ENCODE measurements around the gene ZNF691. TPM values are rescaled to one million over a fixed set of nuclear protein-coding genes. Genes with fewer than 3 reads are reported as not detected.

ZNF691 gene
- total RNA-seq, 1 experiment from 2014 or later = 13.5 TPM

- no peak for DNase-seq (ENCODE audit: low spot score)
- H3K36me3 ChIP-seq (ENCODE audit: insufficient read depth, low read length, poor library complexity, severe bottlenecking) = peaks cover 30% of the 10 kb centered on the region
- peaks cover 19% of the 10 kb centered on the region for H3K4me1 ChIP-seq (ENCODE audit: insufficient read depth, low read length, poor library complexity, severe bottlenecking)
- peak overlapping the region; percentile 85 for H3K4me3 ChIP-seq (ENCODE audit: low read depth, low read length, poor library complexity, severe bottlenecking)
- intact Hi-C loops (cut with micrococcal nuclease; ENCODE audit: unreplicated experiment) = no loop called here
- no peak for TF ChIP-seq EZH2 (IDR thresholded peaks at IDR 0.05; ENCODE audit: borderline replicate concordance, low read depth, low read length, poor library complexity, severe bottlenecking)
- TF ChIP-seq, protein P1, sequence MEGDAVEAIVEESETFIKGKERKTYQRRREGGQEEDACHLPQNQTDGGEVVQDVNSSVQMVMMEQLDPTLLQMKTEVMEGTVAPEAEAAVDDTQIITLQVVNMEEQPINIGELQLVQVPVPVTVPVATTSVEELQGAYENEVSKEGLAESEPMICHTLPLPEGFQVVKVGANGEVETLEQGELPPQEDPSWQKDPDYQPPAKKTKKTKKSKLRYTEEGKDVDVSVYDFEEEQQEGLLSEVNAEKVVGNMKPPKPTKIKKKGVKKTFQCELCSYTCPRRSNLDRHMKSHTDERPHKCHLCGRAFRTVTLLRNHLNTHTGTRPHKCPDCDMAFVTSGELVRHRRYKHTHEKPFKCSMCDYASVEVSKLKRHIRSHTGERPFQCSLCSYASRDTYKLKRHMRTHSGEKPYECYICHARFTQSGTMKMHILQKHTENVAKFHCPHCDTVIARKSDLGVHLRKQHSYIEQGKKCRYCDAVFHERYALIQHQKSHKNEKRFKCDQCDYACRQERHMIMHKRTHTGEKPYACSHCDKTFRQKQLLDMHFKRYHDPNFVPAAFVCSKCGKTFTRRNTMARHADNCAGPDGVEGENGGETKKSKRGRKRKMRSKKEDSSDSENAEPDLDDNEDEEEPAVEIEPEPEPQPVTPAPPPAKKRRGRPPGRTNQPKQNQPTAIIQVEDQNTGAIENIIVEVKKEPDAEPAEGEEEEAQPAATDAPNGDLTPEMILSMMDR (conservative IDR thresholded peaks at IDR 0.05; ENCODE audit: low read depth, low read length) = no peak
- ChIA-PET POLR2A (ENCODE audit: low non-redundant PET) (no interaction called here), CTCF (interaction anchor here (1.5 to 1.7 kb wide), 2 partner anchors 76 to 226 kb away, joined by 4 to 5 read pairs; no protein-coding TSS in a partner anchor)
- BruUV-seq (replicated peaks) = TSS peak; percentile 46
- peaks cover 10% of the 10 kb centered on the region for H3K9me3 ChIP-seq (ENCODE audit: low read depth, low read length, poor library complexity, severe bottlenecking)
- peak overlapping the region; percentile 82 for H3K27ac ChIP-seq (ENCODE audit: low read depth, low read length, poor library complexity, severe bottlenecking)
- H3K27me3 ChIP-seq (replicated peaks; ENCODE audit: insufficient read depth, low read depth, low read length, poor library complexity) = no peaks in the 10 kb centered on the region
These were observed 740 bp downstream of the ZNF691 start for GRCh38 chr1:42847111-42847595.

GRCh38 chr1:42847721-42848460 lies 1.5 kb downstream of the ZNF691 start:
- no peak for DNase-seq (ENCODE audit: low spot score)
- H3K4me3 ChIP-seq (ENCODE audit: low read depth, low read length, poor library complexity, severe bottlenecking) = peak overlapping the region; percentile 85
- H3K27ac ChIP-seq (ENCODE audit: low read depth, low read length, poor library complexity, severe bottlenecking) = no peak overlapping the region
- ChIA-PET POLR2A (ENCODE audit: low non-redundant PET) (no interaction called here), CTCF (no interaction called here)
- TF ChIP-seq, protein P1 (conservative IDR thresholded peaks at IDR 0.05; ENCODE audit: low read depth, low read length) = no peak
- TF ChIP-seq EZH2 (IDR thresholded peaks at IDR 0.05; ENCODE audit: borderline replicate concordance, low read depth, low read length, poor library complexity, severe bottlenecking) = no peak
- intact Hi-C loops (cut with micrococcal nuclease; ENCODE audit: unreplicated experiment) = no loop called here
- peaks cover 10% of the 10 kb centered on the region for H3K9me3 ChIP-seq (ENCODE audit: low read depth, low read length, poor library complexity, severe bottlenecking)
- no peaks in the 10 kb centered on the region for H3K27me3 ChIP-seq (replicated peaks; ENCODE audit: insufficient read depth, low read depth, low read length, poor library complexity)
- peaks cover 19% of the 10 kb centered on the region for H3K4me1 ChIP-seq (ENCODE audit: insufficient read depth, low read length, poor library complexity, severe bottlenecking)
- H3K36me3 ChIP-seq (ENCODE audit: insufficient read depth, low read length, poor library complexity, severe bottlenecking) = peaks cover 33% of the 10 kb centered on the region
- no TSS peak for BruUV-seq (replicated peaks)

DNA sequence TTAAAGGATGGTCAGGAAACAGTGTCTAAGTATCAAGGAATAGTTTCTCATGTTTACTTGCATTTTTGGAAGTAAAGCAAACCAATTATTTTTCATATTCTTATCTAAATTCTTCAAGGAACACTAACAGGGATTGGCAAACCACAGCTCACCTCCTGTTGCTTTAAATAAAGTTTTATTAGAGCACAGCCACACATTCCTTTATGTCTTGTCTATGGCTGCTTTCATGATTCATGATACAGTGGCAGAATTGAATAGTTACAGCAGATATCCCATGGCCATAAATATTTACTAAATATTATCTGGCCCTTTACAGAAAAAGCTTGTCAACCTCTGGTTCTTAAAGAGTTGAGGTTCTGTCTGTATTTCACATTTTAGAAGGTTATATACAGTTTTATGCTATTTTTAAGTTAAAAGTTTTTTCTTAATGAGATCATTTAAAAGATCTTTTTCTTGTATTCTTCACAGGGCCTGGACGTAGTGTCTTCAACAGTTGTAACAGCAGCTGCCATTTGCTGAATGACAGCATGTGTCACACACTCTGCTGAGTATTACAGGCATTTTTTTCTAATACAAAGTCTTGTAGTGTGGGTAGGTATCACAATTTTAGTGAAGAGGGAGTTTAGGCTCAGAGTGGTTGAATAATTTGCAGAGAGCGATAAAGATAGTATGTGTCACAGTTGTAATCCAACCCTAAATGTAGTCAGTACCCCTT lies 2.6 kb downstream of the ZNF691 start:
- no peak overlapping the region for H3K27ac ChIP-seq (ENCODE audit: low read depth, low read length, poor library complexity, severe bottlenecking)
- peaks cover 10% of the 10 kb centered on the region for H3K9me3 ChIP-seq (ENCODE audit: low read depth, low read length, poor library complexity, severe bottlenecking)
- peaks cover 33% of the 10 kb centered on the region for H3K36me3 ChIP-seq (ENCODE audit: insufficient read depth, low read length, poor library complexity, severe bottlenecking)
- no TSS peak for BruUV-seq (replicated peaks)
- no peaks in the 10 kb centered on the region for H3K27me3 ChIP-seq (replicated peaks; ENCODE audit: insufficient read depth, low read depth, low read length, poor library complexity)
- ChIA-PET CTCF (no interaction called here), POLR2A (ENCODE audit: low non-redundant PET) (no interaction called here)
- peaks cover 19% of the 10 kb centered on the region for H3K4me1 ChIP-seq (ENCODE audit: insufficient read depth, low read length, poor library complexity, severe bottlenecking)
- DNase-seq (ENCODE audit: low spot score) = no peak
- intact Hi-C loops (cut with micrococcal nuclease; ENCODE audit: unreplicated experiment) = no loop called here
- no peak overlapping the region for H3K4me3 ChIP-seq (ENCODE audit: low read depth, low read length, poor library complexity, severe bottlenecking)
- TF ChIP-seq, protein P1 (conservative IDR thresholded peaks at IDR 0.05; ENCODE audit: low read depth, low read length) = no peak
- no peak for TF ChIP-seq EZH2 (IDR thresholded peaks at IDR 0.05; ENCODE audit: borderline replicate concordance, low read depth, low read length, poor library complexity, severe bottlenecking)

Data from A673 (cell line).